ENCODE data around the gene ZNF407.
A peak's percentile ranks its signal among the peaks of the same experiment; 100 is the strongest.

The ZNF407 gene

DNA sequence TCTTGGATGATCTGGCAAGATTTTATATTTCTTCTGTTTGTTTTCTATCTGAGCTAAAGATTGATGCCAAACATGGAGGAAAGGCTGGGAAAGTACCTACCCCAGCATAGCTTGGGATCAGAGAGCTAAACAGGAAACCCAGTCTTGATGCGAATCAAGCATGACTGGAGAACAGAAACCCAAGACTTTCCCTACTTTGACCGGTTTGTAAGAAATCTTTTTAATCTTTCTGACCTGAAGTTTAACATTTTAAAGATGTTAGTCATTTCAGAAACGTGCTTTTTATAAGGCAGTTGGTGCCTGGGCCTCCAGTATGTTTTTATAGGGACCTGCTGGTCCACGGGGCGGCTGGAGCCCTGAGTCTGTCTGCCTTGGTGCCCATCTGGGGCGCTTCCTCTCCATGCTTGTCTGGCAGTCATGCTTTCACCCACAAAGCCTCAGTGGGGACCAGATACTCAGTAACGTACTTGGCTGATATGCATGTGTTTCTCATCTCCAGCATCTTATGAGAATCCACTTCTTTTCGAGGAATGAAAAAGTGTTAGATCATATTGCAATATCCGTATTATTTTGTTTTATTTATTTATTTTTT, 344.7 kb downstream of the ZNF407 start:
- TF ChIP-seq ZNF565 (CRISPR knock-in tag; conservative IDR thresholded peaks at IDR 0.05; ENCODE audit: low read depth) (no peak), ZNF70 (CRISPR knock-in tag; IDR thresholded peaks at IDR 0.05) (no peak), TCF4 (CRISPR knock-in tag; IDR thresholded peaks at IDR 0.05; ENCODE audit: borderline replicate concordance) (no peak), CSDC2 (CRISPR knock-in tag; IDR thresholded peaks at IDR 0.05) (no peak), ISL1 (CRISPR knock-in tag; IDR thresholded peaks at IDR 0.05) (no peak), RARB (CRISPR knock-in tag; IDR thresholded peaks at IDR 0.05) (no peak)
- TF ChIP-seq, protein P1, sequence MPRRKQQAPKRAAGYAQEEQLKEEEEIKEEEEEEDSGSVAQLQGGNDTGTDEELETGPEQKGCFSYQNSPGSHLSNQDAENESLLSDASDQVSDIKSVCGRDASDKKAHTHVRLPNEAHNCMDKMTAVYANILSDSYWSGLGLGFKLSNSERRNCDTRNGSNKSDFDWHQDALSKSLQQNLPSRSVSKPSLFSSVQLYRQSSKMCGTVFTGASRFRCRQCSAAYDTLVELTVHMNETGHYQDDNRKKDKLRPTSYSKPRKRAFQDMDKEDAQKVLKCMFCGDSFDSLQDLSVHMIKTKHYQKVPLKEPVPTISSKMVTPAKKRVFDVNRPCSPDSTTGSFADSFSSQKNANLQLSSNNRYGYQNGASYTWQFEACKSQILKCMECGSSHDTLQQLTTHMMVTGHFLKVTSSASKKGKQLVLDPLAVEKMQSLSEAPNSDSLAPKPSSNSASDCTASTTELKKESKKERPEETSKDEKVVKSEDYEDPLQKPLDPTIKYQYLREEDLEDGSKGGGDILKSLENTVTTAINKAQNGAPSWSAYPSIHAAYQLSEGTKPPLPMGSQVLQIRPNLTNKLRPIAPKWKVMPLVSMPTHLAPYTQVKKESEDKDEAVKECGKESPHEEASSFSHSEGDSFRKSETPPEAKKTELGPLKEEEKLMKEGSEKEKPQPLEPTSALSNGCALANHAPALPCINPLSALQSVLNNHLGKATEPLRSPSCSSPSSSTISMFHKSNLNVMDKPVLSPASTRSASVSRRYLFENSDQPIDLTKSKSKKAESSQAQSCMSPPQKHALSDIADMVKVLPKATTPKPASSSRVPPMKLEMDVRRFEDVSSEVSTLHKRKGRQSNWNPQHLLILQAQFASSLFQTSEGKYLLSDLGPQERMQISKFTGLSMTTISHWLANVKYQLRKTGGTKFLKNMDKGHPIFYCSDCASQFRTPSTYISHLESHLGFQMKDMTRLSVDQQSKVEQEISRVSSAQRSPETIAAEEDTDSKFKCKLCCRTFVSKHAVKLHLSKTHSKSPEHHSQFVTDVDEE (CRISPR knock-in tag; IDR thresholded peaks at IDR 0.05), result no peak
- TF ChIP-seq, protein P2, sequence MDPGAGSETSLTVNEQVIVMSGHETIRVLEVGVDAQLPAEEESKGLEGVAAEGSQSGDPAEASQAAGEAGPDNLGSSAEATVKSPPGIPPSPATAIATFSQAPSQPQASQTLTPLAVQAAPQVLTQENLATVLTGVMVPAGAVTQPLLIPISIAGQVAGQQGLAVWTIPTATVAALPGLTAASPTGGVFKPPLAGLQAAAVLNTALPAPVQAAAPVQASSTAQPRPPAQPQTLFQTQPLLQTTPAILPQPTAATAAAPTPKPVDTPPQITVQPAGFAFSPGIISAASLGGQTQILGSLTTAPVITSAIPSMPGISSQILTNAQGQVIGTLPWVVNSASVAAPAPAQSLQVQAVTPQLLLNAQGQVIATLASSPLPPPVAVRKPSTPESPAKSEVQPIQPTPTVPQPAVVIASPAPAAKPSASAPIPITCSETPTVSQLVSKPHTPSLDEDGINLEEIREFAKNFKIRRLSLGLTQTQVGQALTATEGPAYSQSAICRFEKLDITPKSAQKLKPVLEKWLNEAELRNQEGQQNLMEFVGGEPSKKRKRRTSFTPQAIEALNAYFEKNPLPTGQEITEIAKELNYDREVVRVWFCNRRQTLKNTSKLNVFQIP (CRISPR knock-in tag; IDR thresholded peaks at IDR 0.05; ENCODE audit: borderline replicate concordance, low read depth), result no peak
- ATAC-seq, result no peak

DNA sequence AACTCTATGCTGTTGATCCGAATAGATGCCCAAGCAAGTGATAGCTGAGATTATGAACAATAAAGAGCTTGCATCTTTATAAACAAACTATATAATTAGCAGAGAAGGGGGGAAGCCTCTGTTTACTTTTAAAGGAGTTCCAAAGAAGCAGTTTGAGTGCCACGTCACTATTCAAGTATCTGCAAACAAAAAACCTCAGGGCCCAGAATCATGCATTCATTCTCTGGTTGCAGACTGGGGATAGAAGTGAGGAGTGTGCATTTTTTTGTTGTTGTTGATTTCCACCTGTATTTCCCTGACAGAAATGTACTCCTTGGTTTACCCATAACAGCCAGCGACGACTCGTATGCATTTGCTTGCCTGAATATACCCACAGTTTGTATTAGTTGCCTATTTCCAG, 347.0 kb downstream of the ZNF407 start:
- TF ChIP-seq ISL1 (CRISPR knock-in tag; IDR thresholded peaks at IDR 0.05), result no peak
- no peak for TF ChIP-seq ZNF8 (CRISPR knock-in tag; IDR thresholded peaks at IDR 0.05)
- no peak for ATAC-seq

DNA sequence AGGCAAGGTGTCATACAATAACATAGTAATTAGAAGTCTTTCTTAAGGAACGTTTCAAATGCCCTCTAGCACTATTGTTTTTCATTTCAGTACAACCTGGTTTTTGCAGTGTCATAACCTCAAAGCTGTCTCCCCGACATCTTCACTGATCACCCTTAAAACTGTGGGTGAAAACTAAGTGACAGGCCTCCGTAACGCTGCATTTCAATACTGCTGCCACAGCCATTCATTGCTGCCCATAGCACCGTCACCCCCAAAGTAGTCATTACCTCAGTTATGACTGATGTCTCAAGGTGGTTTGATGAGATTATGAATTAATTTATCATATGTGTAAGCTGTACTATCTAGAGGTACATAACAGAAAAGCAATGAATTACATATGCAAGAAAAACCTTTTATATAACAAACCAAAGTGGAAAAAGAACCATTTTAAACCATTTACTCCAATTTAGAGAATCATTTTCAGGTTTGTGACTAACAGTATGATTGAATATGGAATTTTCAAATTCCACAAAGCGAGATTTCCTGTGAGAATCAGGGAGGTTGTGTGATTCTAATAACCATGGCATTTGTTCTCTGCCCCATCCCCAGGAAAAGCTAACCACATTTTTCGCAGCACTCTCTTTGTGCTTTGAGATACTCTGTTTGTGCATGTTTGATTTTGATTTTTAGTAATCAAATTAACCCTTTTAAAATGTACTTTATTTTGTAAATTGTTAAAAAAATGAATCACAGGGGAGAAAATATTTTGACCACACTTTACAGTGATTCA, 348.3 kb downstream of the ZNF407 start:
- no peak for ATAC-seq
- TF ChIP-seq RARB (CRISPR knock-in tag; IDR thresholded peaks at IDR 0.05), result no peak
- TF ChIP-seq SNAI2 (CRISPR knock-in tag; IDR thresholded peaks at IDR 0.05), result no peak
- TF ChIP-seq, protein P3, sequence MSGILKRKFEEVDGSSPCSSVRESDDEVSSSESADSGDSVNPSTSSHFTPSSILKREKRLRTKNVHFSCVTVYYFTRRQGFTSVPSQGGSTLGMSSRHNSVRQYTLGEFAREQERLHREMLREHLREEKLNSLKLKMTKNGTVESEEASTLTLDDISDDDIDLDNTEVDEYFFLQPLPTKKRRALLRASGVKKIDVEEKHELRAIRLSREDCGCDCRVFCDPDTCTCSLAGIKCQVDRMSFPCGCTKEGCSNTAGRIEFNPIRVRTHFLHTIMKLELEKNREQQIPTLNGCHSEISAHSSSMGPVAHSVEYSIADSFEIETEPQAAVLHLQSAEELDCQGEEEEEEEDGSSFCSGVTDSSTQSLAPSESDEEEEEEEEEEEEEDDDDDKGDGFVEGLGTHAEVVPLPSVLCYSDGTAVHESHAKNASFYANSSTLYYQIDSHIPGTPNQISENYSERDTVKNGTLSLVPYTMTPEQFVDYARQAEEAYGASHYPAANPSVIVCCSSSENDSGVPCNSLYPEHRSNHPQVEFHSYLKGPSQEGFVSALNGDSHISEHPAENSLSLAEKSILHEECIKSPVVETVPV (CRISPR knock-in tag; IDR thresholded peaks at IDR 0.05), result no peak
- TF ChIP-seq ZNF70 (CRISPR knock-in tag; IDR thresholded peaks at IDR 0.05), result no peak
- no peak for TF ChIP-seq ISL1 (CRISPR knock-in tag; IDR thresholded peaks at IDR 0.05)
- TF ChIP-seq ZNF565 (CRISPR knock-in tag; conservative IDR thresholded peaks at IDR 0.05; ENCODE audit: low read depth), result no peak
- no peak for TF ChIP-seq TCF4 (CRISPR knock-in tag; IDR thresholded peaks at IDR 0.05; ENCODE audit: borderline replicate concordance)
- no peak for TF ChIP-seq ESRRG (CRISPR knock-in tag; IDR thresholded peaks at IDR 0.05)
- no peak for TF ChIP-seq ZNF8 (CRISPR knock-in tag; IDR thresholded peaks at IDR 0.05)
- TF ChIP-seq ZFP3 (CRISPR knock-in tag; IDR thresholded peaks at IDR 0.05), result no peak
- TF ChIP-seq CSDC2 (CRISPR knock-in tag; IDR thresholded peaks at IDR 0.05), result no peak
- TF ChIP-seq ZFP30 (CRISPR knock-in tag; IDR thresholded peaks at IDR 0.05), result no peak
- no peak for TF ChIP-seq TOX (CRISPR knock-in tag; IDR thresholded peaks at IDR 0.05; ENCODE audit: borderline replicate concordance)
- TF ChIP-seq, protein P1 (CRISPR knock-in tag; IDR thresholded peaks at IDR 0.05), result no peak

DNA sequence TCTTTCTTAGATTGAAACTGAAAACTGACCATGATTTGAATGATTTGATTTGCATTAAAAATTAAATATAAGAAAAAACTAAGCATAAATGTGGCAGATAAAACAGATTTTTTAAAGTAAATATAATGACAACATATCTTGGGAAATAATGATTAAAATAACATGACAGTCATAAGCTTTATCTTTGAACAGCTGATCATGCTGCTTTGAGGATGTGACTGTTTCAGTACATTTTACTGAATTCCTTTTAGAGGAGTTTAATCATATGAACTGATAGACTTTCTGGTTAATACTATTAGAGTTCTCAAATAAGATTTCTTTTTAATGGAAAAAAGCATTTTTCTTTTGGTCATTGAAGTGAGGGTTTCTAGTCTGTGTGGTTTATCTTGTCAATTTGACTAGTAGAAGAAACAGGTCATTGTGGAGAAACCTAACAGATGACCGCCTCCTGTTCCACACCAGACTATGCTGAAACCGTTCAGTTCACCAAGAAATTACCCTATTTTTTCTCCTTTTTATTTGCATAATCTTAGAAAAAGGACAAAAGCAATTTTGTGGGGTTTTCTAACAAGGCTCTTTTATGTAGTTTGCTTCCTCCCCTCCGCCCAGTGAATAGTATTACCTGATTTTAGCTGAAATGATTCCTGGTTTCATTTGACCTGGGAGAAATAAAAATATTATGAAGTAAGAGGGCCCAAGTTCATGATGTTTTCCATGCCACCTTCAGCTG, 349.1 kb downstream of the ZNF407 start:
- no peak for ATAC-seq
- TF ChIP-seq ESRRG (CRISPR knock-in tag; IDR thresholded peaks at IDR 0.05) (no peak), ZNF8 (CRISPR knock-in tag; IDR thresholded peaks at IDR 0.05) (no peak), PPARA (CRISPR knock-in tag; IDR thresholded peaks at IDR 0.05; ENCODE audit: borderline replicate concordance) (no peak), TCF4 (CRISPR knock-in tag; IDR thresholded peaks at IDR 0.05; ENCODE audit: borderline replicate concordance) (0 out of 2 replicates have a peak, but pooled peaks have one; percentile 19), ZNF70 (CRISPR knock-in tag; IDR thresholded peaks at IDR 0.05) (no peak), ISL1 (CRISPR knock-in tag; IDR thresholded peaks at IDR 0.05) (peak; percentile 73), RARB (CRISPR knock-in tag; IDR thresholded peaks at IDR 0.05) (no peak), ZFP3 (CRISPR knock-in tag; IDR thresholded peaks at IDR 0.05) (no peak), ZC3H10 (CRISPR knock-in tag; IDR thresholded peaks at IDR 0.05) (no peak), CSDC2 (CRISPR knock-in tag; IDR thresholded peaks at IDR 0.05) (no peak)
- TF ChIP-seq, protein P2 (CRISPR knock-in tag; IDR thresholded peaks at IDR 0.05; ENCODE audit: borderline replicate concordance, low read depth), result no peak
- TF ChIP-seq, protein P1 (CRISPR knock-in tag; IDR thresholded peaks at IDR 0.05), result no peak
